ENCODE data around the gene FRMD4A.

GRCh38 chr10:13816195-13816925 is 514.4 kb downstream of the FRMD4A start:
- TF ChIP-seq CTCF (IDR thresholded peaks at IDR 0.05; ENCODE audit: insufficient read depth, low read length, poor library complexity, severe bottlenecking): no peak
- no peak for TF ChIP-seq EZH2phosphoT487 (conservative IDR thresholded peaks at IDR 0.05; ENCODE audit: low read length)

Measured in SU-DHL-6 (cell line).